Measurements from ENCODE around the gene AKR7A2.

- TF ChIP-seq CTCF (IDR thresholded peaks at IDR 0.05) = no peak
- TF ChIP-seq POLR2A (IDR thresholded peaks at IDR 0.05) = no peak
Observed at GRCh38 chr1:19360843-19361610, 49.1 kb upstream of the AKR7A2 start.

Measured in thyroid gland (tissue), 4 donors.